Astrocyte of the cerebellum (primary cell): Measurements from ENCODE around the gene TNFSF10.

ENCODE experiments used
- DNase-seq: peaks from one replicate; pipeline ENCODE4 v3.0.0-alpha.2; 2011; ENCODE audit warnings: low read depth
- H3K4me3 ChIP-seq: 2 replicates; pipeline ENCODE4 v1.5.1; 2011; ENCODE audit warnings: mild to moderate bottlenecking, low read depth, low read length, moderate library complexity
- CTCF ChIP-seq: IDR thresholded peaks from 2 replicates; pipeline ENCODE4 v1.5.1; 2012; ENCODE audit warnings: low read length, low read depth, moderate library complexity, mild to moderate bottlenecking; ENCODE audit errors: missing control alignments
- in situ Hi-C: cut with HindIII; loops from 2 replicates; pipeline ENCODE4 v1.10.0; 2017; ENCODE audit warnings: low sequenced_read_pairs

TNFSF10 gene

GRCh38 chr3:172464306-172464705, 58.9 kb downstream of the TNFSF10 start:
- TF ChIP-seq CTCF = no peak
- in situ Hi-C loops = no loop called here
- no peak for DNase-seq
- no peak overlapping the region for H3K4me3 ChIP-seq

- H3K4me3 ChIP-seq = no peak overlapping the region
- TF ChIP-seq CTCF = peak; percentile 85
- DNase-seq = no peak
- in situ Hi-C loops = no loop called here
Measured at GRCh38 chr3:172461530-172462138, 61.6 kb downstream of the TNFSF10 start.

- in situ Hi-C loops = no loop called here
- no peak overlapping the region for H3K4me3 ChIP-seq
- DNase-seq = no peak
- TF ChIP-seq CTCF = no peak
Measured at GRCh38 chr3:172456404-172456803, 66.8 kb downstream of the TNFSF10 start.
